Measurements from ENCODE around the gene PLEKHG5.

DNA sequence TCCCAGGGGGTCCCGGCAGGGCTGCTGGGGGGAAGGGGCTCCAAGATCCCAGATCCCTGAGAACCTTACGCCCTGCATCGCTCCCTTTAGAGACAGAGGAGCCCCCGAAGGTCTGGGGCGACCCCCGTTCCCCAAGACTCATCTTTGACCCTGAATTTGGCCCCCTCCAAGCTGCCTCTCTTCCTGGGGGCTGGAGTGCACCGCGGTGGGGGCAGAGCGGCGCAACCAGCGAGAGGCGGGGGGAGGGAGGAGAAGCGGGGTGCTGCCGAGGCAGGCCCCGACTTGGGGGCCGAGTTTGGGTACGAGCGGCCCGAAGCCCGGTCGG is 5.4 kb upstream of the PLEKHG5 start:
- TF ChIP-seq, protein P1, sequence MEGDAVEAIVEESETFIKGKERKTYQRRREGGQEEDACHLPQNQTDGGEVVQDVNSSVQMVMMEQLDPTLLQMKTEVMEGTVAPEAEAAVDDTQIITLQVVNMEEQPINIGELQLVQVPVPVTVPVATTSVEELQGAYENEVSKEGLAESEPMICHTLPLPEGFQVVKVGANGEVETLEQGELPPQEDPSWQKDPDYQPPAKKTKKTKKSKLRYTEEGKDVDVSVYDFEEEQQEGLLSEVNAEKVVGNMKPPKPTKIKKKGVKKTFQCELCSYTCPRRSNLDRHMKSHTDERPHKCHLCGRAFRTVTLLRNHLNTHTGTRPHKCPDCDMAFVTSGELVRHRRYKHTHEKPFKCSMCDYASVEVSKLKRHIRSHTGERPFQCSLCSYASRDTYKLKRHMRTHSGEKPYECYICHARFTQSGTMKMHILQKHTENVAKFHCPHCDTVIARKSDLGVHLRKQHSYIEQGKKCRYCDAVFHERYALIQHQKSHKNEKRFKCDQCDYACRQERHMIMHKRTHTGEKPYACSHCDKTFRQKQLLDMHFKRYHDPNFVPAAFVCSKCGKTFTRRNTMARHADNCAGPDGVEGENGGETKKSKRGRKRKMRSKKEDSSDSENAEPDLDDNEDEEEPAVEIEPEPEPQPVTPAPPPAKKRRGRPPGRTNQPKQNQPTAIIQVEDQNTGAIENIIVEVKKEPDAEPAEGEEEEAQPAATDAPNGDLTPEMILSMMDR (IDR thresholded peaks at IDR 0.05 in 4 of 5, conservative IDR thresholded peaks at IDR 0.05 in 1 of 5), result no peak
- no peak for TF ChIP-seq POLR2A (IDR thresholded peaks at IDR 0.05)
